GM12873 (cell line): ENCODE results near the gene AAMP.

ENCODE experiments used
- TF ChIP-seq, protein P1 (sequence below): IDR thresholded peaks from 2 replicates; pipeline ENCODE4 v1.5.1; 2012; ENCODE audit warnings: low read depth, mild to moderate bottlenecking, moderate library complexity, low read length, control low read depth; ENCODE audit not compliant: insufficient read depth; ENCODE audit errors: missing control alignments

Gene AAMP

DNA sequence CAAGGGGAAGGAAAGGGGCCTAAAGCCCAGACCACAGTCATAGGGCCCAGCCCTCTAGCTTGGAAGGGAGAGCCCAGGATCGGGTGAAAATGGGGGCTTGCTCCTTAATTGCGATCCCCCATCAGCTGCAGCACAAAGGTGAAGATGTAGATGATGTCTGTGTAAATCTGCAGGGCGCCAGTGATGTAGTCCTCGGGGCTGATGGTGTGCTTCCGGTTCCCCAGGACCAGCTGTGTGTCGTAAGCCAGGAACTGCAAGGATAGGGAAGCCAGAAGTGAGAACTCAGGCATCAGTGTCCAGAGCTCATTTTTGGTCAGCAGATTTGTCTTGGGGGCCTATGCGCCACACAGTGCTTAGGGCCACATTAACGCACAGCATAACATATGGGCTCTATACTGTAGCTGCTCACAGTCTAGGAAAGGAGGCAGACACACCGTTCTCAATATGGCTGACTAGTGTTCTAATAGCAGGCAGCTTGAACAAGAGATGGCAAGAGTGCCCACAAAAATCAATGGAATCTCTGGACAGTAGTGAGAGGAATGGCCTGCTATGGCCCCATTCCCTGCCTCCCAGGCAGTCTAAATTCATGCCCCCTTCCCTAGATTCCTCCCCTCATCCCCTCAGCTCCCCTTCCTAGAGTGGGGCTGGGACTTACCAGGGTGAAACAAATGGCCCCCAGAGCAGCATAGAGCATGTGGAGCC lies 5.6 kb upstream of the AAMP start:
- TF ChIP-seq, protein P1, sequence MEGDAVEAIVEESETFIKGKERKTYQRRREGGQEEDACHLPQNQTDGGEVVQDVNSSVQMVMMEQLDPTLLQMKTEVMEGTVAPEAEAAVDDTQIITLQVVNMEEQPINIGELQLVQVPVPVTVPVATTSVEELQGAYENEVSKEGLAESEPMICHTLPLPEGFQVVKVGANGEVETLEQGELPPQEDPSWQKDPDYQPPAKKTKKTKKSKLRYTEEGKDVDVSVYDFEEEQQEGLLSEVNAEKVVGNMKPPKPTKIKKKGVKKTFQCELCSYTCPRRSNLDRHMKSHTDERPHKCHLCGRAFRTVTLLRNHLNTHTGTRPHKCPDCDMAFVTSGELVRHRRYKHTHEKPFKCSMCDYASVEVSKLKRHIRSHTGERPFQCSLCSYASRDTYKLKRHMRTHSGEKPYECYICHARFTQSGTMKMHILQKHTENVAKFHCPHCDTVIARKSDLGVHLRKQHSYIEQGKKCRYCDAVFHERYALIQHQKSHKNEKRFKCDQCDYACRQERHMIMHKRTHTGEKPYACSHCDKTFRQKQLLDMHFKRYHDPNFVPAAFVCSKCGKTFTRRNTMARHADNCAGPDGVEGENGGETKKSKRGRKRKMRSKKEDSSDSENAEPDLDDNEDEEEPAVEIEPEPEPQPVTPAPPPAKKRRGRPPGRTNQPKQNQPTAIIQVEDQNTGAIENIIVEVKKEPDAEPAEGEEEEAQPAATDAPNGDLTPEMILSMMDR, result no peak

DNA sequence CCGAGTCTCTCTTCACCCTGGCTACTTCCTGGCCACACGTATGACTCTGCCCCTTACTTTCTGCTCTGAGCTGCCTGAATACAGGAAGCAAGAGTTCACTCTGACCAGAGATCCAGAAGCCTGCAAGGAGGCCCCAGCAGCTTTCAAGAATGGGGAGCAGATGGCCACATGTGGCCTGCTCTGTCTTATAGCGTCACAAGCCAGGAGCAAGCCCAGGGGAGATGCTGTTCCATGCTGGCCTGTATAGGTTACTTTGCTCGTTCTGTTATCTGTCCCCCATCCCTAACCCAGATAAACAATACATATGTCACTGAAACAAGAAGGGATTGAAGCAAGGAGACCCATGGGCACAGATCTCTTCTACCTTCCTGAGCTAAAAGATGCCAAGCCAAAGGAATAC lies 4.6 kb upstream of the AAMP start:
- TF ChIP-seq, protein P1, result no peak

DNA sequence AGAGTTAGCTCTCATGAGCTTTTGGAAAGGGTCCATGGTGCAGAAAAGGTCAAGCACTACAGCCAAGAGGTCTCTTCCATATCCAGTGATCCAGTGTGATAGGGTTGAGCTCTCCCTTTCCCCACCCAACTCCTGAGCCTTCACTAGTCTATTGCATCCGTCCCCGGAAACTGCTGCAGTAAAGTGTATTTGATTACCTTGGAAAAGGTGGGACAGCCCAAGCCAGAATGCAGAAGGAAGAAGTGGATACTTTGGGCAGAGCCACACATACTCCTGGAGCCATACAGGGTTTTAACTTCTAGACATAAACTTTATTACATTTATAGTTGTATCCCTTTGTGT lies 3.9 kb upstream of the AAMP start:
- TF ChIP-seq, protein P1, result no peak

DNA sequence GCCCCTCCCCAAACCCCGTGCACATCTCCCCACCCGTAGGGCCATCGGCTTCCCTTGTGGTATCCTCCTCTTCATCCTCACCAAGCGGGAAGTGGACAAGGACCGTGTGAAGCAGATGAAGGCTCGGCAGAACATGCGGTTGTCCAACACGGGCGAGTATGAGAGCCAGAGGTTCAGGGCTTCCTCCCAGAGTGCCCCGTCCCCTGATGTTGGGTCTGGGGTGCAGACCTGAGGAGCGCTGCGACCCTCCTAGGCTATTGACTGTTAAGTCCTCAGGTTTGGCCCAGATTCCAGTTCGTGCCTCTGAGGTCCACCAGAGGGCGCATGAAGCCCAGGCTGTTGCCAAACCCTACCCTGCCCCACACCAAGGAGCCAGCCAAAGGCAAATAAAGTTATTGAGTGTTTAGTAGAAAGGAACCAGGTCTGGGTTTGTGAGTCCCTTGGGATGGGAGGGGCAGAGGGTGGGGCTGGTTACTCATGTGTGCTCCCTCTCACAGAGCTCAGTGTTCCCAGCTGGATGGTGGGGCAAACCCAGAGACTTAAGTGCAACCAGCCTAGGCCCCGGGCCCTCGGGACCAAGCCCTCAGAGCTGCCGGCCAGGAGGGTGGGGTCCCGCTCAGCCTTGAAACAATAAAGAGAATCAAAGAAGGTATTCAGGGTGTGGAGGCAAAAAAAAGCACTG lies 2.7 kb upstream of the AAMP start:
- TF ChIP-seq, protein P1, result peak; percentile 95

DNA sequence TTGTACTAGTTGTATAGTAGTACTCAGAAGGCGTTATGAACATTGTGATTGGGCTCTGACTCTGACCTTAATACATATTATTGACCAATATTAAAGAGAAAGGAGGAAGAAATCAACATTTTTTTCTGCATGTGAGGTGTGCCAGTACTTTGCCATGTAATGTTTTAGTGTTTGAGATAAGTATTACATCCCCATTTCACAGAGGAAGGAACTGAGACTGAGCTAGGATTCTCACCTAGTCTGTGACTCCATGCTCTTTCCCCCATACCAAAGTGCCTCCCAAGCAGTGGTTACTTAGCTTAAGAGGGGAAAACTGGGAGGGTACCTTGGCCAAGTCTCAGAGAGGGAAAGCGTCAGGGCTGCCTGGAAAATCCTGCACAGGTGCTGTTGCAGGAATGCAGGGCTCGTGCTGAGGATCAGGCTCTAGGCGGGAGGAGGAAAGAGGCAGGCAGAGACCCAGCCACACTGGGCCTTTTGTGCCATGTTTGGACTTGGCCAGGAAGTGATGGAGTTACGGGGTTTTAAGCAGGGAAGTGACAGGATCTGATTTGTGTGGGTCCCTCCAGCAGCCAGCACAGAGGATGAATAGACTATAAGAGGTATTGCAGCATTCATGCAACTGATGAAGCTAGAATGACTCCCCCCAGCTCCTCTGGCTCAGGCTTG lies 2.1 kb upstream of the AAMP start:
- TF ChIP-seq, protein P1, result no peak

DNA sequence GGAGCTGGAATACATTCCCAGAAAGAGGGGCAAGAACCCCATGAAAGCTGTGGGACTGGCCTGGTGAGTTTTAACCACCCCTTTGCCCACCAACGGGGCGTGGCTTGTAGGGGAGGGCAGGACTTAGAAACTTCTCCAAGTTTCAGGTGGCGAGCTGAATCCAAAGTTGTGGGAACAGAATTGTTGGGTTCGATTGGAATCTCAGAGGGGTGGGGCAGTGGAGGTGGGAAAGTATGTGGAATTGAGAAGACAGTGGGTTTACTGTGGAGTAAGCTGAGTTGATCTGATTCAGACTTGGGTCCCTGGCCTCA lies 1.5 kb upstream of the AAMP start:
- TF ChIP-seq, protein P1, result no peak

DNA sequence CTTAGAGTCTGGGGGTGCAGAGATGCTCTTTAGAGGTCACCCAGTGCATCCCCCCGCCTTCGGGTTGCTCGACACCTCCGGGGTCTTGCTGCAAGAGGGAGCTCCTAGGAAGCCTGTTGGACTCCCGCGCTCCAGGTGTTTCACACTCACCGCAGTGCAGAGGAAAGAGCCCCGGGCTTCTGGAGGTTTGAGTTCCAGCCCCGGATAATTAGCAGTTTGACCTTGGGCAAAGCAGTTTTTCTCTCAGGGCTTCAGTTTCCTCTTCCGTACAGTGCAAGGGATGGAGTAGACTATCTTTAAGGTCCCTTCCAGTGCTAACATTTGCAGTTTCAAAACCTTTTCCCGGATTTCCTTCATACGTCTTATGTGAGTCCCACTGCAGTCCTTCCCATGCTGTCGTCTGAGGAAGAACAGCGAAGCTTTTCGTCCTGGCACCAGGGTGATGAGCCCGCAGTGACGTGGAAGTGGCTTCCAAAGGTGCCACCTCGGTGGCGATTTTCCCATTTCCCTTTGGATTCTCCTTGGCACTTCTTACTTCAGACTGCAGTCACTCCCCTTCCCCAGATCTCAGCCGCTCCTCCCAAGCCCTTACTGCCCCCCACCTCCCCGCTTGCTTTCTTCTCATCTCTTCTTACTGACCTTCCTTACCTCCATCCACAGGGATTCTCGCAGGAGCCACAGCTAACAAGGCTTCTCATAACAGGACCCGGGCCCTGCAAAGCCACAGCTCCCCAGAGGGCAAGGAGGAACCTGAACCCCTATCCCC lies 967 bp upstream of the AAMP start:
- TF ChIP-seq, protein P1, result no peak
